ENCODE data around the gene PABPN1L. TPM values are rescaled to one million over a fixed set of nuclear protein-coding genes. Genes with fewer than 3 reads are reported as not detected.

The PABPN1L gene
- total and polyA plus RNA-seq, 8 donors = 0.15 TPM; not detected in 7

GRCh38 chr16:88842806-88843205, 23.7 kb downstream of the PABPN1L start:
- H3K27me3 ChIP-seq = no peaks in the 10 kb centered on the region
- intact Hi-C loops (cut with DNase I; ENCODE audit: low total_unique reads) = no loop called here
- H3K4me3 ChIP-seq = no peak overlapping the region
- no peaks in the 10 kb centered on the region for H3K9me3 ChIP-seq
- peaks cover 9 to 74% (median 61%) of the 10 kb centered on the region in 4 donors for H3K36me3 ChIP-seq
- TF ChIP-seq POLR2AphosphoS5 (IDR thresholded peaks at IDR 0.05) = no peak
- no peak overlapping the region for H3K27ac ChIP-seq
- 93 to 97% (median 95%) methylated on average over 18 to 25 of the region's 25 CpGs for WGBS, 5 donors
- DNase-seq = no peak
- H3K4me1 ChIP-seq = no peaks in the 10 kb centered on the region

- H3K9me3 ChIP-seq = no peaks in the 10 kb centered on the region
- no peak overlapping the region for H3K27ac ChIP-seq
- intact Hi-C loops (cut with DNase I; ENCODE audit: low total_unique reads) = no loop called here
- H3K4me3 ChIP-seq = no peak overlapping the region
- no peak for DNase-seq
- no peaks in the 10 kb centered on the region for H3K27me3 ChIP-seq
- TF ChIP-seq, protein P1, sequence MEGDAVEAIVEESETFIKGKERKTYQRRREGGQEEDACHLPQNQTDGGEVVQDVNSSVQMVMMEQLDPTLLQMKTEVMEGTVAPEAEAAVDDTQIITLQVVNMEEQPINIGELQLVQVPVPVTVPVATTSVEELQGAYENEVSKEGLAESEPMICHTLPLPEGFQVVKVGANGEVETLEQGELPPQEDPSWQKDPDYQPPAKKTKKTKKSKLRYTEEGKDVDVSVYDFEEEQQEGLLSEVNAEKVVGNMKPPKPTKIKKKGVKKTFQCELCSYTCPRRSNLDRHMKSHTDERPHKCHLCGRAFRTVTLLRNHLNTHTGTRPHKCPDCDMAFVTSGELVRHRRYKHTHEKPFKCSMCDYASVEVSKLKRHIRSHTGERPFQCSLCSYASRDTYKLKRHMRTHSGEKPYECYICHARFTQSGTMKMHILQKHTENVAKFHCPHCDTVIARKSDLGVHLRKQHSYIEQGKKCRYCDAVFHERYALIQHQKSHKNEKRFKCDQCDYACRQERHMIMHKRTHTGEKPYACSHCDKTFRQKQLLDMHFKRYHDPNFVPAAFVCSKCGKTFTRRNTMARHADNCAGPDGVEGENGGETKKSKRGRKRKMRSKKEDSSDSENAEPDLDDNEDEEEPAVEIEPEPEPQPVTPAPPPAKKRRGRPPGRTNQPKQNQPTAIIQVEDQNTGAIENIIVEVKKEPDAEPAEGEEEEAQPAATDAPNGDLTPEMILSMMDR (IDR thresholded peaks at IDR 0.05) = no peak
- peaks cover 9 to 74% (median 59%) of the 10 kb centered on the region in 4 donors for H3K36me3 ChIP-seq
- no peaks in the 10 kb centered on the region for H3K4me1 ChIP-seq
- WGBS, 5 donors = 86 to 95% (median 92%) methylated on average over 13 to 15 of the region's 15 CpGs
These were observed 24.1 kb downstream of the PABPN1L start for GRCh38 chr16:88842308-88842756.

GRCh38 chr16:88841521-88842307, 24.7 kb downstream of the PABPN1L start:
- DNase-seq = peak in 1 of 2 donors; percentile 30
- Histone ChIP-seq H3K27me3 (no peaks in the 10 kb centered on the region), H3K4me3 (no peak overlapping the region), H3K36me3 (peaks cover 9 to 73% (median 58%) of the 10 kb centered on the region in 4 donors), H3K27ac (no peak overlapping the region), H3K4me1 (no peaks in the 10 kb centered on the region), H3K9me3 (no peaks in the 10 kb centered on the region)
- 78 to 94% (median 85%) methylated on average over 29 to 40 of the region's 40 CpGs for WGBS, 5 donors
- TF ChIP-seq EP300 (IDR thresholded peaks at IDR 0.05) (no peak), POLR2AphosphoS5 (IDR thresholded peaks at IDR 0.05) (no peak), POLR2A (IDR thresholded peaks at IDR 0.05) (no peak)
- TF ChIP-seq, protein P1 (IDR thresholded peaks at IDR 0.05) = no peak
- intact Hi-C loops (cut with DNase I; ENCODE audit: low total_unique reads) = no loop called here

GRCh38 chr16:88840600-88841215, 25.8 kb downstream of the PABPN1L start:
- 85 to 97% (median 94%) methylated on average over 26 to 30 of the region's 30 CpGs for WGBS, 5 donors
- no peak for TF ChIP-seq POLR2AphosphoS5 (IDR thresholded peaks at IDR 0.05)
- TF ChIP-seq EP300 (IDR thresholded peaks at IDR 0.05) = no peak
- TF ChIP-seq, protein P1 (IDR thresholded peaks at IDR 0.05) = no peak
- no peak for TF ChIP-seq POLR2A (IDR thresholded peaks at IDR 0.05)
- Histone ChIP-seq H3K27ac (no peak overlapping the region), H3K4me1 (no peaks in the 10 kb centered on the region), H3K4me3 (no peak overlapping the region), H3K36me3 (peaks cover 9 to 80% (median 64%) of the 10 kb centered on the region in 4 donors), H3K9me3 (no peaks in the 10 kb centered on the region), H3K27me3 (no peaks in the 10 kb centered on the region)
- intact Hi-C loops (cut with DNase I; ENCODE audit: low total_unique reads) = no loop called here
- no peak for DNase-seq

Data from stomach (tissue), 9 donors.